ENCODE results near the gene CD1D.

CD1D gene

DNA sequence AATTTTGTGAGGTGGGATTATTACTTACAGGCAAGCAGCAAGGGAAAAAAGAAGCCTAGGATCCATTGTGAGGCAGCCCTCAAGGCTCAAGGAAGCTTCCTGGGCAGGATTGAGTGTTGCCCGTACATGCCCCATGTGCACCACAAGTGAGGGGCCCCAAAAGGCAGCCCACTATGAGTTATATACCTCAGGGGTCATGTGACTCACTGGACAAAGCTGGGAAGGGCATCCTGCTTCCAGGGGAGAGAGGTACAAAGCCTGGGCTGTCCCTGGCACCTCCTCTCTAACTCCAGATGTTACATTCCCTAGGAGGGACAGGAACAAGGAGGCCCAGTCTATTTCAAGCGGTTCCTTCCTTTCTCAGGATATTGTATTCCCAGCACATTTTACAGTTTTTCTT lies 34.0 kb upstream of the CD1D start:
- Histone ChIP-seq H3K4me2 (ENCODE audit: low read length) (no peak overlapping the region), H2AK5ac (ENCODE audit: low read length) (no peak overlapping the region), H3K4me1 (ENCODE audit: control insufficient read depth, low read depth, low read length) (no peaks in the 10 kb centered on the region), H3K79me1 (ENCODE audit: low read length) (no peaks in the 10 kb centered on the region), H3K9ac (ENCODE audit: low read length) (no peak overlapping the region), H2BK120ac (ENCODE audit: low read depth, low read length) (no peak overlapping the region), H3K23ac (ENCODE audit: low read length) (no peak overlapping the region), H3K27me3 (ENCODE audit: insufficient read depth, low read length, poor library complexity) (no peaks in the 10 kb centered on the region), H2BK5ac (ENCODE audit: low read length) (no peak overlapping the region), H3K27ac (ENCODE audit: low read depth, low read length) (no peak overlapping the region), H2BK15ac (replicated peaks; ENCODE audit: low read depth) (no peak overlapping the region), H4K5ac (ENCODE audit: low read length) (no peak overlapping the region), H3K56ac (ENCODE audit: low read length) (no peak overlapping the region), H3K79me2 (ENCODE audit: control insufficient read depth, insufficient read depth, low read length) (no peaks in the 10 kb centered on the region), H3K4me3 (ENCODE audit: low read length) (no peak overlapping the region), H3K4ac (ENCODE audit: low read depth, low read length) (no peak overlapping the region), H4K8ac (ENCODE audit: low read depth, low read length) (no peak overlapping the region), H3K18ac (ENCODE audit: low read length) (no peak overlapping the region), H3K36me3 (ENCODE audit: control insufficient read depth, insufficient read depth, low read length) (no peaks in the 10 kb centered on the region)
- no peak for DNase-seq
- no CpG with 5 or more reads among the region's 2 CpGs for WGBS (ENCODE audit: extremely low coverage, insufficient coverage, low lambda C conversion rate)

- Histone ChIP-seq H3K23ac (ENCODE audit: low read length) (no peak overlapping the region), H2BK15ac (replicated peaks; ENCODE audit: low read depth) (no peak overlapping the region), H3K79me2 (ENCODE audit: control insufficient read depth, insufficient read depth, low read length) (no peaks in the 10 kb centered on the region), H2BK5ac (ENCODE audit: low read length) (no peak overlapping the region), H3K4me3 (ENCODE audit: low read length) (no peak overlapping the region), H2BK120ac (ENCODE audit: low read depth, low read length) (no peak overlapping the region), H3K56ac (ENCODE audit: low read length) (no peak overlapping the region), H3K9ac (ENCODE audit: low read length) (no peak overlapping the region), H3K4me2 (ENCODE audit: low read length) (no peak overlapping the region), H3K18ac (ENCODE audit: low read length) (no peak overlapping the region), H3K79me1 (ENCODE audit: low read length) (no peaks in the 10 kb centered on the region), H3K4me1 (ENCODE audit: control insufficient read depth, low read depth, low read length) (no peaks in the 10 kb centered on the region), H3K4ac (ENCODE audit: low read depth, low read length) (no peak overlapping the region), H2AK5ac (ENCODE audit: low read length) (no peak overlapping the region), H4K8ac (ENCODE audit: low read depth, low read length) (no peak overlapping the region), H4K5ac (ENCODE audit: low read length) (no peak overlapping the region), H3K27ac (ENCODE audit: low read depth, low read length) (no peak overlapping the region), H3K27me3 (ENCODE audit: insufficient read depth, low read length, poor library complexity) (no peaks in the 10 kb centered on the region), H3K36me3 (ENCODE audit: control insufficient read depth, insufficient read depth, low read length) (no peaks in the 10 kb centered on the region)
- WGBS (ENCODE audit: extremely low coverage, insufficient coverage, low lambda C conversion rate) = no CpG with 5 or more reads among the region's 2 CpGs
- DNase-seq = no peak
These were observed 33.3 kb upstream of the CD1D start for GRCh38 chr1:158147401-158147800.

GRCh38 chr1:158147869-158148268 lies 32.8 kb upstream of the CD1D start:
- no CpG with 5 or more reads among the region's 3 CpGs for WGBS (ENCODE audit: extremely low coverage, insufficient coverage, low lambda C conversion rate)
- Histone ChIP-seq H3K4me3 (ENCODE audit: low read length) (no peak overlapping the region), H4K8ac (ENCODE audit: low read depth, low read length) (no peak overlapping the region), H3K4ac (ENCODE audit: low read depth, low read length) (no peak overlapping the region), H3K18ac (ENCODE audit: low read length) (no peak overlapping the region), H3K4me1 (ENCODE audit: control insufficient read depth, low read depth, low read length) (no peaks in the 10 kb centered on the region), H3K23ac (ENCODE audit: low read length) (no peak overlapping the region), H2BK15ac (replicated peaks; ENCODE audit: low read depth) (no peak overlapping the region), H2BK5ac (ENCODE audit: low read length) (no peak overlapping the region), H3K27me3 (ENCODE audit: insufficient read depth, low read length, poor library complexity) (no peaks in the 10 kb centered on the region), H3K4me2 (ENCODE audit: low read length) (no peak overlapping the region), H3K79me1 (ENCODE audit: low read length) (no peaks in the 10 kb centered on the region), H2AK5ac (ENCODE audit: low read length) (no peak overlapping the region), H3K27ac (ENCODE audit: low read depth, low read length) (no peak overlapping the region), H3K56ac (ENCODE audit: low read length) (no peak overlapping the region), H3K79me2 (ENCODE audit: control insufficient read depth, insufficient read depth, low read length) (no peaks in the 10 kb centered on the region), H3K9ac (ENCODE audit: low read length) (no peak overlapping the region), H4K5ac (ENCODE audit: low read length) (no peak overlapping the region), H2BK120ac (ENCODE audit: low read depth, low read length) (no peak overlapping the region), H3K36me3 (ENCODE audit: control insufficient read depth, insufficient read depth, low read length) (no peaks in the 10 kb centered on the region)
- no peak for DNase-seq

GRCh38 chr1:158148468-158148867 lies 32.2 kb upstream of the CD1D start:
- no CpG with 5 or more reads among the region's 1 CpG for WGBS (ENCODE audit: extremely low coverage, insufficient coverage, low lambda C conversion rate)
- H2BK5ac ChIP-seq (ENCODE audit: low read length) = no peak overlapping the region
- H3K18ac ChIP-seq (ENCODE audit: low read length) = no peak overlapping the region
- H3K4ac ChIP-seq (ENCODE audit: low read depth, low read length) = no peak overlapping the region
- H3K23ac ChIP-seq (ENCODE audit: low read length) = no peak overlapping the region
- no peak overlapping the region for H2BK120ac ChIP-seq (ENCODE audit: low read depth, low read length)
- H3K79me1 ChIP-seq (ENCODE audit: low read length) = no peaks in the 10 kb centered on the region
- DNase-seq = no peak
- H2AK5ac ChIP-seq (ENCODE audit: low read length) = no peak overlapping the region
- no peaks in the 10 kb centered on the region for H3K27me3 ChIP-seq (ENCODE audit: insufficient read depth, low read length, poor library complexity)
- H4K8ac ChIP-seq (ENCODE audit: low read depth, low read length) = no peak overlapping the region
- no peak overlapping the region for H3K4me3 ChIP-seq (ENCODE audit: low read length)
- H3K56ac ChIP-seq (ENCODE audit: low read length) = no peak overlapping the region
- H4K5ac ChIP-seq (ENCODE audit: low read length) = peak overlapping the region; percentile 17
- H3K9ac ChIP-seq (ENCODE audit: low read length) = no peak overlapping the region
- no peak overlapping the region for H2BK15ac ChIP-seq (replicated peaks; ENCODE audit: low read depth)
- H3K4me1 ChIP-seq (ENCODE audit: control insufficient read depth, low read depth, low read length) = no peaks in the 10 kb centered on the region
- H3K27ac ChIP-seq (ENCODE audit: low read depth, low read length) = no peak overlapping the region
- H3K4me2 ChIP-seq (ENCODE audit: low read length) = no peak overlapping the region
- no peaks in the 10 kb centered on the region for H3K36me3 ChIP-seq (ENCODE audit: control insufficient read depth, insufficient read depth, low read length)
- H3K79me2 ChIP-seq (ENCODE audit: control insufficient read depth, insufficient read depth, low read length) = no peaks in the 10 kb centered on the region

DNA sequence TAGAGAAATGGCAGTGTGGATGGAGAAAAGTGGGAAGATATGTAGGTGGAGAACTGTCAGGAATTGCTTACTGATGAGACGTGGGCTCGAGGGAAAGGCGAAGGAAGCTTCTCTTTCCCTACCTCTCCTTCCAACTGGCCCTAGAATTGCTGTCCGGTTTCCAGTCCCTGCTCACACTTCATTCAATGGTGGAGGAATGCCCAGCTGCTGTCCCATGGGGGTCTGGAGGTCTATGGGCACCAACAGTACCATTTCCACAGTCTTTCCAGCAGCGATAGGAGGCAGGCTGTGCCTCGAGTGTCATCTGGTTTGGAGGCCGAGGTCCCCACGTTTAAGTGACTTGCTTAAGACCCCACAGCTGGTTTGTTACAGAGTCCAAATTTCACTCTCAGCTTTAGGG lies 31.5 kb upstream of the CD1D start:
- H3K18ac ChIP-seq (ENCODE audit: low read length) = no peak overlapping the region
- no peaks in the 10 kb centered on the region for H3K79me2 ChIP-seq (ENCODE audit: control insufficient read depth, insufficient read depth, low read length)
- no peak overlapping the region for H2BK15ac ChIP-seq (replicated peaks; ENCODE audit: low read depth)
- peak overlapping the region; percentile 68 for H2AK5ac ChIP-seq (ENCODE audit: low read length)
- peak overlapping the region; percentile 17 for H4K5ac ChIP-seq (ENCODE audit: low read length)
- no peak overlapping the region for H2BK120ac ChIP-seq (ENCODE audit: low read depth, low read length)
- H4K8ac ChIP-seq (ENCODE audit: low read depth, low read length) = peak overlapping the region; percentile 78
- no peak overlapping the region for H3K4me3 ChIP-seq (ENCODE audit: low read length)
- no peak overlapping the region for H3K27ac ChIP-seq (ENCODE audit: low read depth, low read length)
- no peak overlapping the region for H2BK5ac ChIP-seq (ENCODE audit: low read length)
- H3K23ac ChIP-seq (ENCODE audit: low read length) = no peak overlapping the region
- WGBS (ENCODE audit: extremely low coverage, insufficient coverage, low lambda C conversion rate) = no CpG with 5 or more reads among the region's 8 CpGs
- no peak overlapping the region for H3K4ac ChIP-seq (ENCODE audit: low read depth, low read length)
- H3K56ac ChIP-seq (ENCODE audit: low read length) = peak overlapping the region; percentile 35
- no peaks in the 10 kb centered on the region for H3K4me1 ChIP-seq (ENCODE audit: control insufficient read depth, low read depth, low read length)
- H3K9ac ChIP-seq (ENCODE audit: low read length) = peak overlapping the region; percentile 13
- DNase-seq = no peak
- H3K4me2 ChIP-seq (ENCODE audit: low read length) = peak overlapping the region; percentile 11
- H3K27me3 ChIP-seq (ENCODE audit: insufficient read depth, low read length, poor library complexity) = no peaks in the 10 kb centered on the region
- no peaks in the 10 kb centered on the region for H3K79me1 ChIP-seq (ENCODE audit: low read length)
- H3K36me3 ChIP-seq (ENCODE audit: control insufficient read depth, insufficient read depth, low read length) = no peaks in the 10 kb centered on the region

GRCh38 chr1:158149577-158150269 lies 31.0 kb upstream of the CD1D start:
- Histone ChIP-seq H2BK5ac (ENCODE audit: low read length) (no peak overlapping the region), H3K79me1 (ENCODE audit: low read length) (no peaks in the 10 kb centered on the region), H3K4me1 (ENCODE audit: control insufficient read depth, low read depth, low read length) (peaks cover 3% of the 10 kb centered on the region), H3K4ac (ENCODE audit: low read depth, low read length) (no peak overlapping the region), H2BK120ac (ENCODE audit: low read depth, low read length) (no peak overlapping the region), H3K36me3 (ENCODE audit: control insufficient read depth, insufficient read depth, low read length) (no peaks in the 10 kb centered on the region), H3K9ac (ENCODE audit: low read length) (peak overlapping the region; percentile 32), H3K56ac (ENCODE audit: low read length) (peak overlapping the region; percentile 35), H3K4me3 (ENCODE audit: low read length) (no peak overlapping the region), H3K23ac (ENCODE audit: low read length) (no peak overlapping the region), H2AK5ac (ENCODE audit: low read length) (no peak overlapping the region), H4K5ac (ENCODE audit: low read length) (peak overlapping the region; percentile 95), H3K18ac (ENCODE audit: low read length) (no peak overlapping the region), H3K79me2 (ENCODE audit: control insufficient read depth, insufficient read depth, low read length) (no peaks in the 10 kb centered on the region), H4K8ac (ENCODE audit: low read depth, low read length) (peak overlapping the region; percentile 78), H3K27ac (ENCODE audit: low read depth, low read length) (no peak overlapping the region), H2BK15ac (replicated peaks; ENCODE audit: low read depth) (no peak overlapping the region), H3K27me3 (ENCODE audit: insufficient read depth, low read length, poor library complexity) (no peaks in the 10 kb centered on the region), H3K4me2 (ENCODE audit: low read length) (peak overlapping the region; percentile 32)
- DNase-seq = peak; percentile 98
- no CpG with 5 or more reads among the region's 31 CpGs for WGBS (ENCODE audit: extremely low coverage, insufficient coverage, low lambda C conversion rate)

All from mesendoderm (in vitro differentiated cells).